BJ (cell line): ENCODE data around the gene NFASC. TPM values are rescaled to one million over a fixed set of nuclear protein-coding genes. Genes with fewer than 3 reads are reported as not detected.

Experiments
- CTCF ChIA-PET: fragments of 350-600 bp; formaldehyde crosslinking; extraction: SDS; loops from one replicate; lab custom pipeline; 2021; ENCODE audit warnings: antibody characterized with exemption, inconsistent platforms; lab: Yijun Ruan, JAX
- POLR2A ChIA-PET: fragments of 300-600 bp; sonication (Branson Sonifier 250); formaldehyde crosslinking; extraction: SDS; loops from one replicate; lab custom pipeline; 2021; ENCODE audit warnings: antibody characterized with exemption; lab: Charles Lee
- DNase-seq: peaks from one replicate; pipeline ENCODE4 v3.0.0-alpha.2; 2011; ENCODE audit warnings: low read depth
- H3K27me3 ChIP-seq: 2 replicates; pipeline ENCODE4 v1.6.0; 2011; ENCODE audit warnings: low read length; ENCODE audit not compliant: control insufficient read depth, insufficient read depth
- H3K36me3 ChIP-seq: 2 replicates; pipeline ENCODE4 v1.5.1; 2011; ENCODE audit warnings: low read length; ENCODE audit not compliant: control insufficient read depth, insufficient read depth
- H3K4me3 ChIP-seq: 2 replicates; pipeline ENCODE4 v1.5.1; 2011; ENCODE audit warnings: low read depth, mild to moderate bottlenecking, control low read depth, low read length
- CTCF ChIP-seq: IDR thresholded peaks from 2 replicates; pipeline ENCODE4 v1.5.1; 2011; ENCODE audit warnings: low read depth, mild to moderate bottlenecking, control low read depth, inconsistent platforms, low read length, moderate library complexity; ENCODE audit not compliant: insufficient read depth
- polyA plus RNA-seq: library from polyadenylated mRNA; depleted of rRNA; stranded (reverse); fragments of >200 nt; gene quantifications from 2 replicates; pipeline ENCODE4 v1.2.3, GENCODE V29; 2011; rRNA removed

The NFASC gene
- polyA plus RNA-seq, 1 experiment: 10.9 TPM

- no peak for TF ChIP-seq CTCF
- ChIA-PET POLR2A (no interaction called here), CTCF (interaction anchor here (0.6 to 3.9 kb wide), 3 partner anchors 8 to 258 kb away, joined by 3 to 30 read pairs (median 4); no protein-coding TSS in a partner anchor)
- no peak for DNase-seq
- H3K36me3 ChIP-seq: no peaks in the 10 kb centered on the region
- H3K27me3 ChIP-seq: no peaks in the 10 kb centered on the region; the same call in none of the 2 replicates
- H3K4me3 ChIP-seq: no peak overlapping the region
Measured at GRCh38 chr1:205069371-205070125, 198.9 kb downstream of the NFASC start.

GRCh38 chr1:205071028-205071409 lies 200.4 kb downstream of the NFASC start:
- Histone ChIP-seq H3K27me3 (no peaks in the 10 kb centered on the region; the same call in 1 of the 2 replicates), H3K36me3 (no peaks in the 10 kb centered on the region), H3K4me3 (no peak overlapping the region)
- no peak for TF ChIP-seq CTCF
- CTCF ChIA-PET: interaction anchor here (1.1 to 3.9 kb wide), 2 partner anchors 9 to 185 kb away, joined by 3 to 30 read pairs; no protein-coding TSS in a partner anchor
- POLR2A ChIA-PET: no interaction called here
- DNase-seq: no peak

GRCh38 chr1:205071801-205072200 lies 201.1 kb downstream of the NFASC start:
- no peak for TF ChIP-seq CTCF
- DNase-seq: no peak
- H3K4me3 ChIP-seq: no peak overlapping the region
- POLR2A ChIA-PET: no interaction called here
- CTCF ChIA-PET: interaction anchor here (1.1 to 3.9 kb wide), 3 partner anchors 10 to 184 kb away, joined by 3 to 30 read pairs (median 3); no protein-coding TSS in a partner anchor
- no peaks in the 10 kb centered on the region for H3K36me3 ChIP-seq
- H3K27me3 ChIP-seq: no peaks in the 10 kb centered on the region

- CTCF ChIA-PET: interaction anchor here (0.5 to 3.9 kb wide), 4 partner anchors 10 to 185 kb away, joined by 3 to 30 read pairs (median 6); no protein-coding TSS in a partner anchor
- H3K27me3 ChIP-seq: no peaks in the 10 kb centered on the region
- no peak overlapping the region for H3K4me3 ChIP-seq
- TF ChIP-seq CTCF: no peak
- DNase-seq: no peak
- H3K36me3 ChIP-seq: no peaks in the 10 kb centered on the region
- POLR2A ChIA-PET: no interaction called here
Measured at GRCh38 chr1:205072286-205072685, 201.6 kb downstream of the NFASC start.

Other genes with a start within 250 kb of the NFASC start
- gene LRRN2, start 185.1 kb upstream of the NFASC start, polyA plus RNA-seq: not detected in 2 replicates
- gene CNTN2, start 172.3 kb downstream of the NFASC start, polyA plus RNA-seq: not detected in 2 replicates
- 1.5 and 2.1 TPM in 2 replicates for gene TMEM81, start 213.6 kb downstream of the NFASC start, polyA plus RNA-seq